NOMO-1 treated with DMSO at 0.1 percent for 48 hours (cell line): ENCODE data around the gene MCF2L.
"Not testable (repeated sequence)": the region's sequence is repeated elsewhere in the genome, so short reads cannot be mapped to it uniquely, and the experiment has no call there.

ENCODE experiments used
- DNase-seq: peaks from one replicate; lab custom pipeline; 2025; ENCODE audit not compliant: unreplicated experiment; lab: John Stamatoyannopoulos, UW

Gene MCF2L

DNA sequence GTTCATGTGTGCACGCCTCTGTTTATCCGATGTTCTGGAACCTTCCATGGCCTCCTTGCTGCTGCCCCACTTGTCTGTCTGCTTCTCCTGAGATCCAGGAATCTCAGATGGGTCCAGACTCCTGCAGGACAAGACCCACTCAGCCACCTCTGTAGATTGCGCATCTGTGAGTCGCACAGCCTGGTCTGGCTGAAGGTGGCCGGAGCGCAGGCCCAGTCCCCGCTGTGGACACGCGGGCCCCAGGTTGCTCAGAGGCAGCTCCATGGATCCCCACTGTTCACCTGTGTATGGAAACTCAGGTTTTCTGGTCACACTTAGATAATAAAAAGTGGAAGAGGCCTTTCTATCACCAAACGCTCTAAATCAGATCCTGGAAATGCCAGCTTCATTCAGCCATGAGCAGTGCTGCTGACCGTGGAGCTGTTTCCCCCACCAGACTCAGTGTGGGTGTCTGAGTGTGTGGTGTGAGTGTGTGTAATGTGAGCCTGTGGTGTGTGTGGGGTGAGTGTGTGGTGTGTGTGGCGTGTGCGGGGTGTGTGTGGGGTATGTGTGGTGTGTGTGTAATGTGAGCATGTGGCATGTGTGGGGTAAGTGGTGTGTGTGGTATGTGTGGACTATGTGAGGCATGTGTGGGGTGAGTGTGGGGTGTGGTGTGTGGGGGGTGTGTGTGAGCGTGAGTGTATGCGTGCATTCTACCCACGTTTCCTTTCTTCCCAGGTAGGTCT is 59.5 kb downstream of the MCF2L start:
- DNase-seq: no peak

DNA sequence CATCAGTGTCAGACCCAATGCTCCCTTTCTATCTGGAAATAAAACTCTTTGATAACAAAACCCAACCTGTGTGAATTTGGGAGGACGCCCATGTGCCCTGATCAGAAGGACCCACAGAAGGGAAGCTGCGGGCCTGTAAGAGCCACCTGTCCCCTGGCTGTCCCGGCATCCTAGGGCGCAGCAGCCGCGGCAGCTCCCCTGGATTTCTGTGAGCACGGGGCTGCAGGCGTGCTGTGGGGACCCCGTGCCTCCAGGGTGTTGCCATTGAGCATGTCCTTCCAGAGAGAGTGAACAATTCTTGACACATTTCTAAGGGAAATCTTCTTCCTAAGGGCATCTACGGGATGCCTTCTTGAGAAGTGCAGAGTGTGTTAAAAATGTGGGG is 60.0 kb downstream of the MCF2L start:
- DNase-seq: no peak

DNA sequence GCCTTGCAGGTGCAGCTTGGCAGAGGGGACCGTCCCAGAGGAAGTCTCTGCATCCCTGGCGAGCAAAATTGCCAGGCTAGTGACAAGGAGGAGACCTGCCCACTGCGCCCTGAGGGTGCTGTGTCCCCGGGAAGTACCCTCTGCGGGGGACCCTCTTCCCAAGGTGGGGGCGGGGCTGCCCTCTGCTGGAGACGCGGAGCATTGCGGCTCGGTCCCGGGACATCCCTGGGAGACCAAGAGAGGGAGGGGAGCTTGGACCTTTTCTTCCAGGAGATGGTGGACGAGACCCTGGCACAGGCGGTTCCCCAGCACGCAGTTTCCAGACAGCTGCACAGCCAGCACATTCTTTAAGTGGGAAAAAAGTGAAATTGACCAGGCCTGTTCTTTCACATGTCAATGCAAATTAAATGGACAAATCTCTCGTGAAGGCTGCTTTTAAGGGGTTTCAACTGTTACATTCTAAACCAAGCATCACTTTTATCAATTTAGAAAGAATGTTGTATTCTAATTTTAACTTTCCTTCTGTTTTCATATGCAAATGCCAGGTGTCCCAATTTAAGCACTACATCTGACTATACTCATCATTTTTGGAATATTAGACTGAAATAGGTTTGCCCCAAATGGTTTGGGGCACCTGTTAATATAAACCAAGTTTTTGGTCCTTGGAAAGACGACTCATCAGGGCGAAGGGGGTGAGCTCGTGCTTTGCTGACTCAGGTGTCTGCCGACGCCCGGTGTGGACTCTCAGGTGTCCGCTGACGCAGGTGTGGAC is 60.7 kb downstream of the MCF2L start:
- DNase-seq: no peak

DNA sequence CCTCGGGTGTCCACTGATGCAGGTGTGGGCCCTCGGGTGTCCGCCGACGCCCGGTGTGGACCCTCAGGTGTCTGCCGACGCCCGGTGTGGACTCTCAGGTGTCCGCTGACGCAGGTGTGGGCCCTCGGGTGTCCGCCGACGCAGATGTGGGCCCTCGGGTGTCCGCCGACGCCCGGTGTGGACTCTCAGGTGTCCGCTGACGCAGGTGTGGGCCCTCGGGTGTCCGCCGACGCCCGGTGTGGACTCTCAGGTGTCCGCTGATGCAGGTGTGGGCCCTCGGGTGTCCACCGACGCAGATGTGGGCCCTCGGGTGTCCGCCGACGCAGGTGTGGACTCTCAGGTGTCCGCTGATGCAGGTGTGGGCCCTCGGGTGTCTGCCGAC is 61.2 kb downstream of the MCF2L start:
- not testable (repeated sequence) for DNase-seq

DNA sequence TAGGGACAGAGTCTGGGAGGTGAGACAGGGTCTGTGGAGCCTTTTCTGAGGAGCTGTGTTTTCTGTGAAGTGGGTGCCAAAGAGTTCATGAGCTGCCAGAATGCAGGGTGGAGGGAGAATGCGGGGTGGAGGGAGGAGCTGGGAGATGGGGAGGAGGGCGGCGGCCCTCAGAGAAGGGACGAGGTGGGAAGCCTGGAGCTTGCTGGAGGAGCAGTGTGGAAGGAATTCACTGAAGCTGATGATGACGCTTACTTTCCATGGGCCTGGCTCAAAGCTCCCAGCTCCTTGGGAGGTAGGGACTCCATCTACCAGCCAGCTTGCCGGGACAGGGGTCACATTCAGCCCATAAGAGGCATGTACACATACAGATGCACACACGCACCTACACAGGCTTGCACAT is 62.5 kb downstream of the MCF2L start:
- DNase-seq: no peak

DNA sequence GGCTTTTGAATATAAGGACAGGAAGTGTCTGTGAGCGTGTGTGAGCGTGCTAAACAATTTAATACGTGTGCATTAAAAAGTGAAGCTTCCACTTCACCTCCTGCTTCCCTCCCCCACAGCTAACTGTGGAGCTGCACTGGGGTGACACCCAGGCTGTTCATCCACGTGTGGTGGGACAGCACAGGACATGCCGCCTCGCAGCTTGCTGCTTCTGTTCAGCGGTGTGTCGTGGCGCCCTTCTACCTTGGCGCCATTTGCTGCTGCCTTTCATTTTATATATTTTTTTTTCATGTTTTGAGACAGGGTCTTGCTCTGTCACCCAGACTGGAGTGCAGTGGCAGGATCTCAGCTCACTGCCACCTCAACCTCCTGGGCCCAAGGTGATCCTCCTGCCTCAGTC is 63.3 kb downstream of the MCF2L start:
- DNase-seq: no peak

DNA sequence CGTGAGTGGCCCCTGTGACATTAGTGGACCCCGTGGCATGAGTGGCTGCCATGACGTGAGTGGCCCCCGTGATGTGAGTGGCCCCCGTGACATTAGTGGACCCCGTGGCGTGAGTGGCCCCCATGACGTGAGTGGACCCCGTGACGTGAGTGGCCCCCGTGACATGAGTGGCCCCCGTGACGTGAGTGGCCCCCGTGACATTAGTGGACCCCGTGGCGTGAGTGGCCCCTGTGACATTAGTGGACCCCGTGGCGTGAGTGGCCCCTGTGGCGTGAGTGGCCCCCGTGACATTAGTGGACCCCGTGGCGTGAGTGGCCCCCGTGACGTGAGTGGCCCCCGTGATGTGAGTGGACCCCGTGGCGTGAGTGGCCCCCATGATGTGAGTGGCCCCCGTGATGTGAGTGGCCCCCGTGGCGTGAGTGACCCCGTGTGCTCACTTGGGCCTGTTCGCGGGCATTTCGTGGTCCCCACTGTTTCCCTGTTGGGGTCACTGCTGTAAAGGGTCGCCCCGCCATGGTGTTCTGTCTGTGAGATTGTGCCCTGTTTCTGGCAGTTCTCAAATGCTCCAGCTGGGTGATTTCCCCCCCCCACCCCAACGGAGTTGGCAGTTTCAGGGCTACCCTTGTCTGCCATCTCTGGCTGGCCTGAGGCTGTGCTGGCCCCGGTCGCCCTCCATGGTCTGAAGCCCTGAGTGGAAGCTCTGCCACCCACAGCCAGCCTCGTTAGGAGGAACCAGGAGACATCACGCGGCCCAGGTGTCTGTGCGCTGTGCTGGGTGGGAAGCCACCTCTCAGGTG is 64.2 kb downstream of the MCF2L start:
- no peak for DNase-seq

DNA sequence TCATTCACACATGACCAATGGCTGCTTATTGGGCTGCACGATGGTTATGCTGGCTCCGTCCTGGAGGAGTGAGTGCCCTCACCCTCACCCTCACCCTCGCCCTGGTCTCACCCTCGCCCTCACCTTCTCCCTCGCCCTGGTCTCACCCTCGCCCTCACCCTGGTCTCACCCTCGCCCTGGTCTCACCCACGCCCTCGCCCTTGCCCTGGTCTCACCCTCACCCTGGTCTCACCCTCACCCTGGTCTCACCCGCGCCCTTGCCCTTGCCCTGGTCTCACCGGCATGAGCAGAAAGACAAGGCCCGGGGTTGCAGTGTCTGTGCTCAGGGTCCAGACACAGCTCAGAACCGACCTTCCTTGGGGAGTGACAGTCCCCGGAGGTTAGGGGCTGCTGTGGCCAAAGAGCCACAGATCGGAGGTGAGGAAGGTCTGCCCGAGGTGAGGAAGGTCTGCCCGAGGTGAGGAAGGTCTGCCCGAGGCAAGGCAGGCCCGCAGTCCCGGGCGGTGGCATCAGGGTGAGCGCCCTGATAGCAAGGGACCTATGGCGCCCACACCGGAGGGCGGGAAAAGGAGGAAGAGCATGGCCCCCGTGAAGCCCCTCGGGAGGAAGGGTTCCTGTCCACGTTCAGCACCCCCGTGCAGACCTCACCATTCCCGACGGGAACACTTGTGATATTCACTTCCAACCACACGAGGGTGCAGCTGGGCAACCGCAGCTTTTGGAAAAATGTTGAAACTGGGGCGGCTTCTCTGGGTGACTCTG is 65.6 kb downstream of the MCF2L start:
- DNase-seq: no peak

DNA sequence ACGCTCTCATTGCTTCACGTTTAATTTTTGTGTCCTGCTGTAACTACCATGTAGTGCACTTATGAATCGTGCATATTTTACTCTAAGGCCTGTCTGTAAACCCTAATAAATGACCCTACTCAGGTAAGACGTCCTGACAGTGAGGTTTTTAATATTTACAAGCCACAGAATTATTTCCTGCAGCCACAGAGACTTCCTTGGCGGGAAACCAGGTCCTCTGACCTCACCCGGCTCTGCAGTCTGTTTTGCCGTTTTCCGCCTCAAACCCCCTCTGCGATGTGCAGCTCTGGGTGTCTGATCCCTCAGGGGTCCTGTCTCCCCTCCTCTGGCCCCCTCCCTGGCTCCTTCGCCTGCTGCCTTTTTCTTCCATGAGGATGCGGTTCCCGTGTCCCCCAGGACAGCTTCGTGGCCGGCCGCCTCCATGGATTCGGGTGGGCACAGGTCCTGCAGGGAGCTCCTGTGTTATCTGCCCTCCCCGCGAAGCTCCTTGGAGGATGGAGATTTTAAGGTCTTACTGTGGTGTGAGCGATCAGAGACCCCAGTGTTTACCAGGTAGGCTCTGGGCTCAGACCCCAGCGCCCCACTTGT is 66.3 kb downstream of the MCF2L start:
- no peak for DNase-seq

DNA sequence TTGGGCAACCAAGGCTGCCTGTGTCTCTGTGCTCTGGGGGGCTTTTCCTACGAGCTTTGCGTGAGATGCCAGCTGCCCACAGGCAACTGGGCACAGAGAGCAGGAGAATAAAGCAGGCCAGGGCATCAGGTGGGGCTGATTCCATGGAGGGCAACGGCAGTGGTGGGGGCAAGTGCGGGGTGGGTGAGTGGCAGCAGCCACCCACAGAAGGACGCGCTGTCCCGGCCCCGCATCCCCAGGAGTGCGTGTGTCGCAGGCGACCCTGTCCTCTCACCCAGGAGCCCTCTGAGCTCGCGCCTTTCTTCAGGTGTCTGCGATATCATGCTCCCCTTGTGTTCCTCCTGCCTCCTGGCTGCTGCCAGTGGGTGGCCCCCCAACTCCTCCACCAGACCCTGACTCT is 67.4 kb downstream of the MCF2L start:
- DNase-seq: no peak

DNA sequence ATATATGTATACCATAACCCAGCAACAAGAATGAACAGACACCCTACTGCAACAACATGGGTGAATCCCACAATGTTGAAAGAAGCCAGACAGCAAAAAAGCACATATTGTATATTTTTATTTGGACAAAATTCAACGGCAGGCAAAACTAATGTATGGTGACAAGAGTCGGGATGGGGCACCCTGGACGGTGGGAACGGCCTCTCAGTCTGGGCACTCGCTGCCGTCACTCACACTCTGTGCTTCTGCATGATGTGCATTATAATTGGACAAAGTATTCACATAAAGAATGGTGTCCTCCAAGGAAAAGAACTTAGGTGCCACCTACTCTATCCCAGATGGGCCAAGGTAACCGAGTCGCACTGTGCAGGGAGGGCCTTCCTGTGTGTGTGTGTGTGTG is 71.0 kb downstream of the MCF2L start:
- no peak for DNase-seq

DNA sequence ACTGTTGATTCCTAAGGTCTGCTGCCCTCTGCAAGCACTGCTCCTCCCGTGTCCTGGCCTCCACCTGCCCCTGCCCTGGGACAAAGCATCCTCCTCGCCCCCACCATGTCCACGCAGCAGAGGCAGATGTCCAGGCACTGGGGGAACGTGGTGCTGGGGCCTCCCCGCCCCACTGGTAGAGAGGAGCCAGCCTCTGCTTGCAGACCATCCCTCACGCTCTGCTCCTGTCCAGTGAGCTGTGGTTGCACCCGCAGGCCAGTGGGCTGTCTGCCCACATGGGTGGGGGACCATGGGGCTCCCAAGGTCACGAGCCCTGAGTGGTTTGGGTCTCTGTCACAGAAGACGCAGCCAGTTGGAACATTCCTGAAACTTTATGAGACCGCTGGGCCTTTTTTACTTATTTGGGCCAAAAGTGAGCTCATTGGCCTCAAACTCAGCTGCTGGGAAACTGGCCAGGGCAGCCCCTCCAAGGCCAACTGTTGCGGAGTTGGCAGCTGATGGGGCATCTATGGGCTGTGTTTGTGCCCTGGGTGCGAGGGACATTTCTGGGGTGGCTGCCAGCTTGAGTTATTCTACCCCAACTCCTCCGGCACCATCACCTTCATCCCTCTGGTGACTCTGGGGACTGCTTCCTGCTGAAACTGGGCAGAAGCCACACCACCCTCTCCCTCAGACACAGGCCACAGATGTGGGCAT is 71.7 kb downstream of the MCF2L start:
- DNase-seq: no peak

DNA sequence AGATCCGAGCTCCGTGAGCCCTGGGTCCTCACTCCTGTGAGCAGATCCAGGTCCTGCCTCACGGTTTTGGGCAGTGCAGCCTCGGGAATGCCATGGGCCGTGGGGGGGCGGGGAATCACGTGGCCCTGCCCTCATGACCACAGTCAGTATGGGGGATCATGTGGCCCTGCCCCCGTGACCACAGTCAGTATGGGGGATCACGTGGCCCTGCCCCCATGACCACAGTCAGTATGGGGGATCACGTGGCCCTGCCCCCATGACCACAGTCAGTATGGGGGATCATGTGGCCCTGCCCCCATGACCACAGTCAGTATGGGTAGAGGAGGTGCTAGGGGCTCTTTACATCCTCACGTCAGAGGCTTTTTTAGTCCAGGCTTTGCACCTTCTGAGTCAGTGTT is 72.3 kb downstream of the MCF2L start:
- no peak for DNase-seq

DNA sequence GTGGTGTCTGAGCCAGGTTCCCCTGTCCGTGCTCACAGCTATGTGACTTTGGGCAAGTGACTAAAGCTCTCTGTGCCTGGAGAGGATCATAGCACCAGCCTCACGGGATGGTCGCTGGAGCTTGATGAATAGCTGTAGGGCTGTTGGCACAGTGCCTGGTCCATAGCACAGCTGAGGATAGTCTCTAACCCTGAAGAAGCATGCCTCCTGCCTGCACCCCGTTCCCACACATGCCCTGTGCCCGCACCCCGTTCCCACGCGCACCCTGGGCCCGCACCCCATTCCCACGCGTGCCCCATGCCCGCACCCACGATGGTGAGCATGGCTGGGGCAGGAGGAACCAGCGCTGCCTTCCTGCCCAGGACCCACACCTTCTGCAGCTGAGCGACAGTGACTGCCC is 72.9 kb downstream of the MCF2L start:
- no peak for DNase-seq

DNA sequence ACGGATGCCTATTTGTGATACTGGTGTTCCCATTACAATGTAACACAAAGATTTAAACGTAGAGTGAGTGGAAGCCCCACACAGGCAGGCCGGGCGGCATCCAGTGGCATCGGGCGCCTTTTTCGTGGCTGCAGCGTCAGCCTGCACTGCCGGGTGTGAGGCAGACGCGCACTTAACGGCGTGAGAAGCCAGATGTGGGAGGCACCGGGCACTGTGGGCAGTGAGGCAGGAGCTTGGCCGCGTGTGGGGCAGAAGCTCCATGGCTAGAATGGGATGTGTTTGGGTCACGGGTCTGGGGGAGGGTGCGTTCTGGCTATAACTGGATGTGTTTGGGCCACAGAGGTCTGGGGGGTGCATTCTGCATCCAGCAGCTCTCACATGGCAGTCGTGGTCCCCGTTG is 73.4 kb downstream of the MCF2L start:
- no peak for DNase-seq

DNA sequence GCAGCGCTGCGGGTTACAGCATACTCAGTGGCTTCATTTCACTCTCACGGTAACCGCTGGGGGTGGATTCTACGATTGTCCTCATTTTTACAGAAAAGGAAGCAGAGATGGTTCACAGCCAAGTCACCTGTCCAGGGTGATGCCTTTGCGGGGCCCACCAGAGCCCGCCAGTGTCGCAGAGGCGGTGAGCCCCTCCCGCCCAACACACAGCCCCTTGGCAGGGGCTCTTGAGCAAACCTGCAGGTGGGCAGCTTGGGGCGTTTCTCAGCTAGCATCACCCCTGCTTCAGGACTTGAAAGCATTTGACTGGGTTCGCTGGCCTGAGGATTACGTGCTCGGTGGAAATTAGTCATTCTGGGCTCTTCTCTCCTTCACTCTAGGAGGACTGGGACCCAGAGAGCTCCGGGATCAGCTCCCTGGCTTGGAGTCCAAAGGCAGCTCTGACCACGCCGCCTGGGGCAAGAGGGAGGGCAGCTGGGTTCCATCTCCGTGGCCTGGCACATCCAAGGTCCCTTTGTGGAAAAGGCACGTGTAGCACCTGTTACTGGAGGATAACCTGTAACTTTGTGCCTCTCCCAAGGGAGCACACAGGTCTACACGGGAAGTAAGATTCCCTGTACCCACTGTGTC is 74.1 kb downstream of the MCF2L start:
- DNase-seq: no peak

DNA sequence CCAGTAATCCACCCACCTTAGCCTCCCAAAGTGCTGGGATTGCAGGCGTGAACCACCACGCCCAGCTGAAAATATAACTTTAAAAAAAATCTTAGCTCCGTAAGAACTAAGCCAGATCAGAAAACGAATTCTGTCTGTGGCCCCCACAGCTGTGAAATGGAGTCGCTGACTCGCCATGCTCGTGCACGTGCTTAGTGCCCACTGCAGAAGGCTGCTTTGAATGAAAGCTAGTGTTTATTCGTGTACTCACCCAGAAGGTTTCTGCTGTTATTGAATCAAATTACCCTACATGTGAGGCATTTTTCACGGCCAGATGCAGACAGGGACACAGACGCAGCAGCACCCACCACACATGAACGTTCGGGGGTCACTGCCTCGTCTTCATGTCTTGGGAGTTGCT is 74.9 kb downstream of the MCF2L start:
- no peak for DNase-seq

DNA sequence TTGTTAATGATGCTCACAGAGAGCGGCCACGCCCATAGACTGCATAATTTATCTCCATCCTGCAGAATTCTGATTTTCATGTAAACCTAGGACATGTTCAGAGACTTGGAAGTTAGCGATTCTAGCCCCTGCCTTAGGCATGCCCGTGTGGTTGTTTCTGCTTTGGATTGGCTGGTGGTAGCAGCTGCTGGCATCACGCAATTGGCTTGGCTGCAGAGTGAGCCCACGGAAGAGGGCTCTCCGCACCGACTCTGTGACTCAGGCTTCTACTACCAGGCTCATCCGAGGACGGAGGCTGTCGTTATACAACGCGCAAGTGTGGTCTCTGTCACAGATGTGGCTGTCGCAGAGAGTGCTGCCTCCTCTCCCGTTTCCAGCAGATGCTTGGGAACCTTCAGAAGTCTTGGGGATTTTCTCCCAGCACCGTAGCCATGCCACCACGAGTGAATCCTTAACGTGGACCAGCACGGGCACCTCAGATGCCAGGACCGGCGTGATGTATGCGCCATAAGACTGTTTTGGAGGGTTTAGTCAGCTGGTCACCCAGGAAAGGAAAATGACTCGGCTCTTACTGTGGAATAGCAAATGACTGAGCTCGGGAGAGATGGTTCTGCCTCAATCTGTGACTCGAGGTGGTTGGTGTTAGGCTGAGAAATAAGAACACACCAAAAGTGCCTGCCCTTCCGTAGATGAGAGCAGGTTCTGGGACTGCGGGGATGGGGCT is 75.5 kb downstream of the MCF2L start:
- DNase-seq: no peak
